Colonic mucosa (tissue), 4 donors: ENCODE results near the gene BTNL9. TPM values are rescaled to one million over a fixed set of nuclear protein-coding genes. Genes with fewer than 3 reads are reported as not detected.

ENCODE experiments used
- DNase-seq: peaks from one replicate; pipeline ENCODE4 v3.0.0-alpha.2; 2020
- H3K27ac ChIP-seq: fragments of 200-600 bp; one replicate; pipeline ENCODE4 v1.8.0; 2021
- H3K27me3 ChIP-seq: fragments of 200-600 bp; one replicate; pipeline ENCODE4 v1.8.0; 2021
- H3K36me3 ChIP-seq: fragments of 200-600 bp; one replicate; pipeline ENCODE4 v1.8.0; 2021
- H3K4me1 ChIP-seq: fragments of 200-600 bp; one replicate; pipeline ENCODE4 v1.8.0; 2021; ENCODE audit warnings: mild to moderate bottlenecking
- H3K4me3 ChIP-seq: fragments of 200-600 bp; one replicate; pipeline ENCODE4 v1.8.0; 2021
- H3K9ac ChIP-seq, 2 donors: one replicate each; pipeline ENCODE4 v1.7.0; 2013; ENCODE audit warnings: control low read depth in 2 of 2, low read depth in 2 of 2, low read length in 2 of 2
- H3K9me3 ChIP-seq: fragments of 200-600 bp; one replicate; pipeline ENCODE4 v1.8.0; 2021
- CTCF ChIP-seq: fragments of 200-600 bp; IDR thresholded peaks from one replicate; pipeline ENCODE4 v1.8.0; 2022; ENCODE audit warnings: antibody characterized with exemption, mild to moderate bottlenecking
- intact Hi-C: fragments of 100-400 bp; cut with DNase I; formaldehyde crosslinking; loops from one replicate; pipeline ENCODE4 v1.14.1; 2022
- total RNA-seq, 2 donors: library from RNA; stranded (reverse); fragmentation: NEBNext Ultra II Directional in 1 of 2; extraction: Animal tissue kit (Norgen Biotek cat#: 25700) in 1 of 2; gene quantifications; one replicate each; pipeline ENCODE4 v1.2.1, GENCODE V29; 2021
- donor health status: healthy.
- donor health status: DM: no; HTN: no; CAD: no.
- donor health status: DM: no; HTN: no; CAD: no.

Gene BTNL9
- total RNA-seq, 2 donors from 2014 or later: 2.8 to 5.3 TPM

GRCh38 chr5:181069767-181070491 lies 29.9 kb downstream of the BTNL9 start:
- DNase-seq: no peak
- H3K4me3 ChIP-seq: no peak overlapping the region
- no peak for TF ChIP-seq CTCF
- no peaks in the 10 kb centered on the region for H3K27me3 ChIP-seq
- no peaks in the 10 kb centered on the region for H3K36me3 ChIP-seq
- H3K9ac ChIP-seq: no peak overlapping the region
- no peaks in the 10 kb centered on the region for H3K4me1 ChIP-seq
- no peak overlapping the region for H3K27ac ChIP-seq
- intact Hi-C loops: no loop called here
- no peaks in the 10 kb centered on the region for H3K9me3 ChIP-seq

DNA sequence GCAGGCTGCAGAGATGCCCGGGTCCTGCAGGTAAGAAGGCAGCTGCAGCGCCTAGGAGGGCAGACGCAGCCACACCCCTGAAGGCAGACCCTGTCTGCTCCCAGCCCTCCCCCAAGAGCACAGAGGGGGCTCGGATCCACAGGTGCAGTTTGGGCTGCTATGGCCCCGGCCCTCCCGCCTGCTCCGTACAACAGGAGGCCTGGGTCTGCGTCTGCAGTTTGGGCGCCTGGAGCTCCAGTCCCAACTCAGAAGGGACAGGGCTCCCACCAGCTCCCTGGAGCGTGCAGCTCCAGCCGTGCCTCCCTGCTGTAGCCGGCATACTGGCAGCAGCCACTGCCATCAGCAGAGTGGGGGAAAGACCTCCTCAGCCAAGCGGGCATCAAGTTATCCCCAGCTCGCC lies 30.5 kb downstream of the BTNL9 start:
- Histone ChIP-seq H3K9me3 (no peaks in the 10 kb centered on the region), H3K27ac (no peak overlapping the region), H3K4me1 (no peaks in the 10 kb centered on the region), H3K27me3 (no peaks in the 10 kb centered on the region), H3K36me3 (no peaks in the 10 kb centered on the region), H3K4me3 (no peak overlapping the region), H3K9ac (no peak overlapping the region)
- intact Hi-C loops: no loop called here
- no peak for TF ChIP-seq CTCF
- no peak for DNase-seq

- intact Hi-C loops: no loop called here
- H3K4me1 ChIP-seq: no peaks in the 10 kb centered on the region
- no peak overlapping the region for H3K4me3 ChIP-seq
- no peak overlapping the region for H3K9ac ChIP-seq
- DNase-seq: no peak
- no peak overlapping the region for H3K27ac ChIP-seq
- H3K36me3 ChIP-seq: no peaks in the 10 kb centered on the region
- no peaks in the 10 kb centered on the region for H3K9me3 ChIP-seq
- H3K27me3 ChIP-seq: no peaks in the 10 kb centered on the region
- no peak for TF ChIP-seq CTCF
Measured at GRCh38 chr5:181071257-181071656, 31.2 kb downstream of the BTNL9 start.

GRCh38 chr5:181076920-181077319 lies 36.9 kb downstream of the BTNL9 start:
- no peak for TF ChIP-seq CTCF
- intact Hi-C loops: no loop called here
- no peak overlapping the region for H3K9ac ChIP-seq
- no peak overlapping the region for H3K4me3 ChIP-seq
- no peaks in the 10 kb centered on the region for H3K4me1 ChIP-seq
- DNase-seq: no peak
- H3K27me3 ChIP-seq: no peaks in the 10 kb centered on the region
- no peak overlapping the region for H3K27ac ChIP-seq
- no peaks in the 10 kb centered on the region for H3K9me3 ChIP-seq
- no peaks in the 10 kb centered on the region for H3K36me3 ChIP-seq

GRCh38 chr5:181081989-181082388 lies 41.9 kb downstream of the BTNL9 start:
- no peak overlapping the region for H3K4me3 ChIP-seq
- intact Hi-C loops: no loop called here
- H3K4me1 ChIP-seq: no peaks in the 10 kb centered on the region
- H3K27me3 ChIP-seq: no peaks in the 10 kb centered on the region
- H3K9ac ChIP-seq: no peak overlapping the region
- no peak for DNase-seq
- H3K36me3 ChIP-seq: no peaks in the 10 kb centered on the region
- H3K27ac ChIP-seq: no peak overlapping the region
- no peaks in the 10 kb centered on the region for H3K9me3 ChIP-seq
- TF ChIP-seq CTCF: no peak
